OCI-LY7 (cell line): Measurements from ENCODE around the gene MOGAT1. TPM values are rescaled to one million over a fixed set of nuclear protein-coding genes. Genes with fewer than 3 reads are reported as not detected.

ENCODE experiments used
- Bru-seq: library from RNA; stranded (reverse); fragments of 400-500 nt; gene quantifications from one replicate; lab custom pipeline; 2021; lab: Mats Ljungman, UMichigan
- BruChase-seq, 2 experiments: library from RNA; stranded (reverse); fragments of 400-500 nt; gene quantifications; one replicate each; lab custom pipeline; 2021; lab: Mats Ljungman, UMichigan
- BruUV-seq: library from RNA; stranded (reverse); fragments of 400-500 nt; replicated peaks from 2 replicates; lab custom pipeline; 2021; lab: Mats Ljungman, UMichigan
- CTCF ChIA-PET: fragments of 300-600 bp; sonication (Branson Sonifier 250); formaldehyde crosslinking; loops from one replicate; lab custom pipeline; 2022; ENCODE audit warnings: antibody characterized with exemption; ENCODE audit not compliant: unreplicated experiment; lab: Charles Lee
- POLR2A ChIA-PET: fragments of 300-600 bp; sonication (Branson Sonifier 250); formaldehyde crosslinking; loops from one replicate; lab custom pipeline; 2022; ENCODE audit warnings: antibody characterized with exemption; lab: Charles Lee
- DNase-seq: peaks from one replicate; pipeline ENCODE4 v3.0.0-alpha.2; 2015; ENCODE audit warnings: low spot score
- H2AFZ ChIP-seq: fragments of 200-600 bp; sonication (generic), shearing (Covaris generic); 2 replicates; pipeline ENCODE4 v1.6.1; 2014; ENCODE audit warnings: mild to moderate bottlenecking, antibody characterized with exemption, low read length, moderate library complexity
- H3K27ac ChIP-seq: fragments of 200-600 bp; sonication (generic); 2 replicates; pipeline ENCODE4 v1.5.1; 2014; ENCODE audit warnings: mixed run types, low read depth, mild to moderate bottlenecking, moderate library complexity, low read length, inconsistent platforms; ENCODE audit not compliant: poor library complexity, severe bottlenecking
- H3K36me3 ChIP-seq: fragments of 200-600 bp; sonication (generic); 2 replicates; pipeline ENCODE4 v1.6.1; 2014; ENCODE audit warnings: mild to moderate bottlenecking, antibody characterized with exemption, low read length, moderate library complexity, mixed read lengths; ENCODE audit not compliant: insufficient read depth
- H3K4me1 ChIP-seq: fragments of 200-600 bp; sonication (generic); 2 replicates; pipeline ENCODE4 v1.5.1; 2014; ENCODE audit warnings: mild to moderate bottlenecking, low read length; ENCODE audit not compliant: insufficient read depth, poor library complexity, severe bottlenecking
- H3K4me2 ChIP-seq: fragments of 200-600 bp; sonication (generic); 2 replicates; pipeline ENCODE4 v1.6.1; 2014; ENCODE audit warnings: mild to moderate bottlenecking, low read length
- H3K4me3 ChIP-seq: fragments of 200-600 bp; sonication (generic); 2 replicates; pipeline ENCODE4 v1.5.1; 2014; ENCODE audit warnings: mild to moderate bottlenecking, low read depth, low read length; ENCODE audit not compliant: poor library complexity, severe bottlenecking
- H3K79me2 ChIP-seq: fragments of 200-600 bp; sonication (generic); 2 replicates; pipeline ENCODE4 v1.6.1; 2016; ENCODE audit warnings: low read depth, mild to moderate bottlenecking, low read length, moderate library complexity, mixed read lengths; ENCODE audit not compliant: insufficient read depth
- H3K9me2 ChIP-seq: fragments of 200-600 bp; sonication (generic); 2 replicates; pipeline ENCODE4 v1.6.1; 2016; ENCODE audit warnings: mild to moderate bottlenecking, low read length, mixed read lengths; ENCODE audit not compliant: insufficient read depth
- H3K9me3 ChIP-seq: fragments of 200-600 bp; sonication (generic); 2 replicates; pipeline ENCODE4 v1.6.1; 2014; ENCODE audit warnings: mild to moderate bottlenecking, mixed run types, low read length, mixed read lengths
- H4K20me1 ChIP-seq: fragments of 200-600 bp; sonication (generic); 2 replicates; pipeline ENCODE4 v1.6.1; 2014; ENCODE audit warnings: mild to moderate bottlenecking, antibody characterized with exemption, low read length, moderate library complexity, mixed read lengths; ENCODE audit not compliant: insufficient read depth
- EZH2phosphoT487 ChIP-seq: fragments of 200-600 bp; sonication (generic); IDR thresholded peaks from 2 replicates; pipeline ENCODE4 v1.6.1; 2018; ENCODE audit warnings: low read depth, borderline replicate concordance, mild to moderate bottlenecking, mixed run types, antibody characterized with exemption, low read length, moderate library complexity, mixed read lengths
- intact Hi-C: fragments of 100-400 bp; cut with micrococcal nuclease; formaldehyde crosslinking; loops from one replicate; pipeline ENCODE4 v1.10.0; 2022; ENCODE audit not compliant: unreplicated experiment
- long read RNA-seq: library from polyadenylated mRNA; stranded (forward); transcript quantifications from one replicate; pipeline ENCODE4 v2.0.0, GENCODE V29; 2022
- total RNA-seq, 2 experiments: library from RNA; depleted of rRNA in 1 of 2; stranded (reverse); fragments of >200 nt in 1 of 2; shearing (Covaris generic) in 1 of 2; gene quantifications; 2 replicates each; pipeline ENCODE4 v1.2.3, GENCODE V29; 2014 to 2022
- TF ChIP-seq, protein P1 (sequence below): fragments of 200-600 bp; sonication (generic); conservative IDR thresholded peaks from 2 replicates; pipeline ENCODE4 v1.5.1; 2014; ENCODE audit warnings: mild to moderate bottlenecking, antibody characterized with exemption, low read length, moderate library complexity, mixed read lengths

MOGAT1 gene, protein sequence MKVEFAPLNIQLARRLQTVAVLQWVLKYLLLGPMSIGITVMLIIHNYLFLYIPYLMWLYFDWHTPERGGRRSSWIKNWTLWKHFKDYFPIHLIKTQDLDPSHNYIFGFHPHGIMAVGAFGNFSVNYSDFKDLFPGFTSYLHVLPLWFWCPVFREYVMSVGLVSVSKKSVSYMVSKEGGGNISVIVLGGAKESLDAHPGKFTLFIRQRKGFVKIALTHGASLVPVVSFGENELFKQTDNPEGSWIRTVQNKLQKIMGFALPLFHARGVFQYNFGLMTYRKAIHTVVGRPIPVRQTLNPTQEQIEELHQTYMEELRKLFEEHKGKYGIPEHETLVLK
- total RNA-seq (2014; rRNA removed; shearing (Covaris generic)) (not detected in 2 replicates), total RNA-seq (2022) (not detected in 2 replicates), Bru-seq, nascent RNA (percentile 8 among the genes with signal in this experiment), BruChase-seq, experiment 1, labeled RNA remaining after a 6-hour chase (percentile 4 among the genes with signal in this experiment), BruChase-seq, experiment 2, labeled RNA remaining after a 2-hour chase (percentile 2 among the genes with signal in this experiment)
- long read RNA-seq: 0 reads

DNA sequence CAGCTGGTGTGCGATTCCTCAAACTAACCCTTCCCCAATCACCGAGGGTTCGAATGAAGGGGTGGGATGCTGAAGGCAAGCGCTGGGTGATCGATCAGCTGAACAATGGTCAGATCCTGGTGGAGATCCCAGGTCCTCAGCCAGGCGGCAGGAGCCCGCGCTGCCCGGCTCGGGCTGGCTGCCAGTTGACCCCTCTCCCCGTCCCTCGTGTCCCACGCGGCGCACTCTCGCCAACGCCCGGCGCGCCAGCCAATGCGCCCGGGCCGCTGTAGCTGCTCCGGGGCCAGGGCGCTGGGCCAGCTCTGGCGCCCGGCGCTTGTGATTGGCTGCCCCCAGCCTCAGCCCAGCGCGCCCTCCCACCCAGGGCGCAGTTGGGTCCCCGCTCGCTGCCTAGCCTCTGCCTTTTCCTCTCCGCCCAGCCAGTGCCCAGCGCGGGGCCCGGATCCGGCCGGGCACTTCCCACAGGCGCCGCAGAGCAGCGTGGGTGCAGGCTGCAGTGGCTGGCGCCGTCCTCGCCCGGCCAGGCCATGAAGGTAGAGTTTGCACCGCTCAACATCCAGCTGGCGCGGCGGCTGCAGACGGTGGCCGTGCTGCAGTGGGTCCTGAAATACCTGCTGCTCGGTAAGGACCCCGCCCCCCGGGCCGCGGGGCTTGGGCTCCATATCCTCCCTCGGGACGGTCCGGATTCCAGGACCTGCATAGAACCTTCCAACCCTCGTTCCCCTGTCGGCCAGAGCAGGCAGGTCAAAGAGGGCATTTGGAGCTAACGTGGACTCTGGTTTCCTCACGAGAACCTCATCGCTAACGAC lies at the start of gene MOGAT1:
Gene MOGAT1, plus strand, starts transcription at position 400 of the 809 bp plus-strand sequence. Its CDS starts 128 bp downstream, at position 528.
- no peaks in the 10 kb centered on the region for H3K36me3 ChIP-seq
- no peaks in the 10 kb centered on the region for H3K4me1 ChIP-seq
- no peak within 1 kb of the TSS for H3K4me2 ChIP-seq
- no peaks in the 10 kb centered on the region for H4K20me1 ChIP-seq
- DNase-seq: no peak
- no peak within 1 kb of the TSS for H3K27ac ChIP-seq
- ChIA-PET POLR2A (no interaction called here), CTCF (no interaction called here)
- no peaks in the 10 kb centered on the region for H3K9me2 ChIP-seq
- no peak for TF ChIP-seq EZH2phosphoT487
- TF ChIP-seq, protein P1, sequence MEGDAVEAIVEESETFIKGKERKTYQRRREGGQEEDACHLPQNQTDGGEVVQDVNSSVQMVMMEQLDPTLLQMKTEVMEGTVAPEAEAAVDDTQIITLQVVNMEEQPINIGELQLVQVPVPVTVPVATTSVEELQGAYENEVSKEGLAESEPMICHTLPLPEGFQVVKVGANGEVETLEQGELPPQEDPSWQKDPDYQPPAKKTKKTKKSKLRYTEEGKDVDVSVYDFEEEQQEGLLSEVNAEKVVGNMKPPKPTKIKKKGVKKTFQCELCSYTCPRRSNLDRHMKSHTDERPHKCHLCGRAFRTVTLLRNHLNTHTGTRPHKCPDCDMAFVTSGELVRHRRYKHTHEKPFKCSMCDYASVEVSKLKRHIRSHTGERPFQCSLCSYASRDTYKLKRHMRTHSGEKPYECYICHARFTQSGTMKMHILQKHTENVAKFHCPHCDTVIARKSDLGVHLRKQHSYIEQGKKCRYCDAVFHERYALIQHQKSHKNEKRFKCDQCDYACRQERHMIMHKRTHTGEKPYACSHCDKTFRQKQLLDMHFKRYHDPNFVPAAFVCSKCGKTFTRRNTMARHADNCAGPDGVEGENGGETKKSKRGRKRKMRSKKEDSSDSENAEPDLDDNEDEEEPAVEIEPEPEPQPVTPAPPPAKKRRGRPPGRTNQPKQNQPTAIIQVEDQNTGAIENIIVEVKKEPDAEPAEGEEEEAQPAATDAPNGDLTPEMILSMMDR: no peak
- no peak within 1 kb of the TSS for H3K4me3 ChIP-seq
- intact Hi-C loops: no loop called here
- no peaks in the 10 kb centered on the region for H3K79me2 ChIP-seq
- H3K9me3 ChIP-seq: no peaks in the 10 kb centered on the region
- no TSS peak for BruUV-seq
- no peak within 1 kb of the TSS for H2AFZ ChIP-seq

DNA sequence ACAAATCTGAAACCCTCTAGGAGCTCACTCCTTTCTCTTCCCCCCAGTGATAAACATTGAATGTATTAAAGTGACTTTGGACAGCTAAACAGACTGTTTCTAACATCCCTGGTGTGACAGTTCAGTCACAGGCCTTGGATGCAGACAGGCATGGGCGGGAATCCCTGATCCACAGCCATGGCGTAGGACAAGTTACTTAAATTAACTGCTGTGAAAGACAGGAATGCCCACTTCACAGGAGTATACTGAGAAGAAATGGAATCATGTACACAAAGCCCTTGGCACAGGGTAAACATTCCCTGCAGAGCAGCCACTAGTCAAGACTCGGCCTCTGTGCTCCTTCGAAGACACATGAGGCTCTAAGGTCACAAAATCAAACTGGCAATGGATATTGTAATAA lies 49.6 kb upstream of the MOGAT1 start:
- Histone ChIP-seq H3K4me1 (no peaks in the 10 kb centered on the region), H3K36me3 (peaks cover 93% of the 10 kb centered on the region), H3K9me3 (no peaks in the 10 kb centered on the region), H4K20me1 (no peaks in the 10 kb centered on the region), H2AFZ (no peak overlapping the region), H3K4me2 (no peak overlapping the region), H3K79me2 (no peaks in the 10 kb centered on the region), H3K9me2 (no peaks in the 10 kb centered on the region), H3K4me3 (no peak overlapping the region), H3K27ac (no peak overlapping the region)
- DNase-seq: no peak
- BruUV-seq: no TSS peak
- POLR2A ChIA-PET: no interaction called here
- CTCF ChIA-PET: no interaction called here
- intact Hi-C loops: no loop called here
- no peak for TF ChIP-seq EZH2phosphoT487
- TF ChIP-seq, protein P1: no peak
